HL-60 (cell line): ENCODE results near the gene WNT5B.
A peak's percentile ranks its signal among the peaks of the same experiment; 100 is the strongest.

ENCODE experiments used
- REST ChIP-seq: IDR thresholded peaks from 2 replicates; pipeline ENCODE4 v1.6.1; 2012; ENCODE audit warnings: low read depth; ENCODE audit not compliant: insufficient replicate concordance
- SPI1 ChIP-seq: IDR thresholded peaks from 2 replicates; pipeline ENCODE4 v1.6.1; 2012; ENCODE audit warnings: low read depth, mild to moderate bottlenecking, borderline replicate concordance
- TF ChIP-seq, protein P1 (sequence below): IDR thresholded peaks from one replicate; pipeline ENCODE4 v1.5.1; 2011; ENCODE audit warnings: low read length, control low read depth, inconsistent platforms; ENCODE audit not compliant: insufficient read depth

DNA sequence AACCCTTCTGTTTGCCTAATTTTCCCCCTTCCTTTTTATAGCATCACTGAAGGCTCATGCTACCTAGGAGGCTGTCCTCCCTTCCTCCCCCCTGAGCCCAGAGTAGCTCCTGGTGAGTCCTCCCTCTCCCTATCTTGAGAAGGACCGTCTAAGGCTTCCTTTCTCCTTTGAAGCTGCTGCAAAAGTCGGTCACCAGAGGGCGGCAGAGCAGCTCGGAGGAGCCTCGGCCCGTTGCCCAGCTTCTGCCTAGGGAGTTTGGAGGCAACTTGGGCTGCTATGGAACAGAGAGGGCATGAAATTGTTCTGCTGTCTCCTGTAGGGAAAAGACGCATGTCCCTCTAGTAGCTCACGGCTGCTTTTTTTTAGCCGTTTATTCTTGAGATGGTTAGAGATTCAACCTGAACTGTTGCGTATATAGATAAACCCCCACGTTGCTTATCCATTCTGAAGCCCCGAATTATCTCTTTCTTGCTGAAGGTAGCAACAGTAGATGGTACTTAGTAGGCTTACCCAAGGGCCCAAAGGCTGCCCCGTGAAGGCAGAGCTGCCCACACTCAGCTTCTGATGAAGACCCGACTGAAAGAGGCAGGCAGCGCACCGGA is 5.7 kb downstream of the WNT5B start:
- no peak for TF ChIP-seq REST
- TF ChIP-seq, protein P1, sequence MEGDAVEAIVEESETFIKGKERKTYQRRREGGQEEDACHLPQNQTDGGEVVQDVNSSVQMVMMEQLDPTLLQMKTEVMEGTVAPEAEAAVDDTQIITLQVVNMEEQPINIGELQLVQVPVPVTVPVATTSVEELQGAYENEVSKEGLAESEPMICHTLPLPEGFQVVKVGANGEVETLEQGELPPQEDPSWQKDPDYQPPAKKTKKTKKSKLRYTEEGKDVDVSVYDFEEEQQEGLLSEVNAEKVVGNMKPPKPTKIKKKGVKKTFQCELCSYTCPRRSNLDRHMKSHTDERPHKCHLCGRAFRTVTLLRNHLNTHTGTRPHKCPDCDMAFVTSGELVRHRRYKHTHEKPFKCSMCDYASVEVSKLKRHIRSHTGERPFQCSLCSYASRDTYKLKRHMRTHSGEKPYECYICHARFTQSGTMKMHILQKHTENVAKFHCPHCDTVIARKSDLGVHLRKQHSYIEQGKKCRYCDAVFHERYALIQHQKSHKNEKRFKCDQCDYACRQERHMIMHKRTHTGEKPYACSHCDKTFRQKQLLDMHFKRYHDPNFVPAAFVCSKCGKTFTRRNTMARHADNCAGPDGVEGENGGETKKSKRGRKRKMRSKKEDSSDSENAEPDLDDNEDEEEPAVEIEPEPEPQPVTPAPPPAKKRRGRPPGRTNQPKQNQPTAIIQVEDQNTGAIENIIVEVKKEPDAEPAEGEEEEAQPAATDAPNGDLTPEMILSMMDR = peak; percentile 89
- no peak for TF ChIP-seq SPI1
